ENCODE data around the gene FTL.

FTL gene

DNA sequence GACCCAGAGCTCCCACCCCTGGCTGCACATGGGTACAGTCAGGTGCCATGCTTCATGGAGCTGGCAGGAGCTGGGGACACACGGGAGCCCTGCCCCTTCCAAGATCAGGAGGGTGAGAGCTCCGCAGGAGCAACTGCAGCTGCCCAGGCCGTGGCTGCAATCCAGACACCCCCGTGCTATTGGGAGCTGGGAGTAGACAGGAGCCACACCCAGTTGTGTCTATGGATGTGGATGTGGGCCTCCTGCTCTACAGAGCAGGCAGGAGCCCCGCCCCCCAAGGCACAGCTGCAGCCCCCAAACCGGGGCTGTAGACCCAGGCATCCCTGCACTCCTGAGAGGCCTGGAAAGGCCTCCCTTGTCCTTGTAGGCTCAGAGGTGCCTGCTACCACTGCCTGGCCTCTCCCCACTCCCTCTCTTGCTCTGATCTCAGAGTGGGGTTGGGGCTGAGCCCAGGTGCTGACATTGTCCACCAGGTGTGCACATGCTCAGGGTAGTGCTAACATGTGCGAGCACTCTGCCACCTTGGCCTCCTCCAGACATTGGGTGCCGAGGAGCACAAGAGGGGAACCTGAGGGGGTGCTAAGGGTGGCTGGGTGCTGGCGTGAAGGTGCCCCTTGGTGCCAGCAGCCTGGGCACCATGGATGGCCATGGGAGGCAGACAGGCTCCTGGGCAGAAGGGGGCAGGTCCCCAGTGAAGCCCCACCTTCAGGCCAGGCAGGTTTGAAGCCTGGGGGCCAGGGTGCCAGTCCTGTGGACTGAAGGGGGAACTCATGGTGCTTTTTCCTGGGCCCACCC lies 18.4 kb upstream of the FTL start:
- no peak for DNase-seq (ENCODE audit: low read depth in 1 of 2, low spot score in 1 of 2)
- H3K4me3 ChIP-seq (replicated peaks; ENCODE audit: insufficient read depth, low read length): no peak overlapping the region
- TF ChIP-seq, protein P1, sequence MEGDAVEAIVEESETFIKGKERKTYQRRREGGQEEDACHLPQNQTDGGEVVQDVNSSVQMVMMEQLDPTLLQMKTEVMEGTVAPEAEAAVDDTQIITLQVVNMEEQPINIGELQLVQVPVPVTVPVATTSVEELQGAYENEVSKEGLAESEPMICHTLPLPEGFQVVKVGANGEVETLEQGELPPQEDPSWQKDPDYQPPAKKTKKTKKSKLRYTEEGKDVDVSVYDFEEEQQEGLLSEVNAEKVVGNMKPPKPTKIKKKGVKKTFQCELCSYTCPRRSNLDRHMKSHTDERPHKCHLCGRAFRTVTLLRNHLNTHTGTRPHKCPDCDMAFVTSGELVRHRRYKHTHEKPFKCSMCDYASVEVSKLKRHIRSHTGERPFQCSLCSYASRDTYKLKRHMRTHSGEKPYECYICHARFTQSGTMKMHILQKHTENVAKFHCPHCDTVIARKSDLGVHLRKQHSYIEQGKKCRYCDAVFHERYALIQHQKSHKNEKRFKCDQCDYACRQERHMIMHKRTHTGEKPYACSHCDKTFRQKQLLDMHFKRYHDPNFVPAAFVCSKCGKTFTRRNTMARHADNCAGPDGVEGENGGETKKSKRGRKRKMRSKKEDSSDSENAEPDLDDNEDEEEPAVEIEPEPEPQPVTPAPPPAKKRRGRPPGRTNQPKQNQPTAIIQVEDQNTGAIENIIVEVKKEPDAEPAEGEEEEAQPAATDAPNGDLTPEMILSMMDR (IDR thresholded peaks at IDR 0.05; ENCODE audit: insufficient read depth, low read length): no peak
- TF ChIP-seq POLR2AphosphoS5 (IDR thresholded peaks at IDR 0.05; ENCODE audit: low read depth) (no peak), SPI1 (IDR thresholded peaks at IDR 0.05; ENCODE audit: borderline replicate concordance, low read depth) (no peak), GABPA (IDR thresholded peaks at IDR 0.05; ENCODE audit: low read depth) (no peak)
- TF ChIP-seq, protein P2, sequence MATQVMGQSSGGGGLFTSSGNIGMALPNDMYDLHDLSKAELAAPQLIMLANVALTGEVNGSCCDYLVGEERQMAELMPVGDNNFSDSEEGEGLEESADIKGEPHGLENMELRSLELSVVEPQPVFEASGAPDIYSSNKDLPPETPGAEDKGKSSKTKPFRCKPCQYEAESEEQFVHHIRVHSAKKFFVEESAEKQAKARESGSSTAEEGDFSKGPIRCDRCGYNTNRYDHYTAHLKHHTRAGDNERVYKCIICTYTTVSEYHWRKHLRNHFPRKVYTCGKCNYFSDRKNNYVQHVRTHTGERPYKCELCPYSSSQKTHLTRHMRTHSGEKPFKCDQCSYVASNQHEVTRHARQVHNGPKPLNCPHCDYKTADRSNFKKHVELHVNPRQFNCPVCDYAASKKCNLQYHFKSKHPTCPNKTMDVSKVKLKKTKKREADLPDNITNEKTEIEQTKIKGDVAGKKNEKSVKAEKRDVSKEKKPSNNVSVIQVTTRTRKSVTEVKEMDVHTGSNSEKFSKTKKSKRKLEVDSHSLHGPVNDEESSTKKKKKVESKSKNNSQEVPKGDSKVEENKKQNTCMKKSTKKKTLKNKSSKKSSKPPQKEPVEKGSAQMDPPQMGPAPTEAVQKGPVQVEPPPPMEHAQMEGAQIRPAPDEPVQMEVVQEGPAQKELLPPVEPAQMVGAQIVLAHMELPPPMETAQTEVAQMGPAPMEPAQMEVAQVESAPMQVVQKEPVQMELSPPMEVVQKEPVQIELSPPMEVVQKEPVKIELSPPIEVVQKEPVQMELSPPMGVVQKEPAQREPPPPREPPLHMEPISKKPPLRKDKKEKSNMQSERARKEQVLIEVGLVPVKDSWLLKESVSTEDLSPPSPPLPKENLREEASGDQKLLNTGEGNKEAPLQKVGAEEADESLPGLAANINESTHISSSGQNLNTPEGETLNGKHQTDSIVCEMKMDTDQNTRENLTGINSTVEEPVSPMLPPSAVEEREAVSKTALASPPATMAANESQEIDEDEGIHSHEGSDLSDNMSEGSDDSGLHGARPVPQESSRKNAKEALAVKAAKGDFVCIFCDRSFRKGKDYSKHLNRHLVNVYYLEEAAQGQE (IDR thresholded peaks at IDR 0.05; ENCODE audit: insufficient replicate concordance, low read depth): no peak
- H3K27ac ChIP-seq (replicated peaks): no peak overlapping the region
- H3K27me3 ChIP-seq (ENCODE audit: insufficient read depth, poor library complexity, severe bottlenecking): no peaks in the 10 kb centered on the region

DNA sequence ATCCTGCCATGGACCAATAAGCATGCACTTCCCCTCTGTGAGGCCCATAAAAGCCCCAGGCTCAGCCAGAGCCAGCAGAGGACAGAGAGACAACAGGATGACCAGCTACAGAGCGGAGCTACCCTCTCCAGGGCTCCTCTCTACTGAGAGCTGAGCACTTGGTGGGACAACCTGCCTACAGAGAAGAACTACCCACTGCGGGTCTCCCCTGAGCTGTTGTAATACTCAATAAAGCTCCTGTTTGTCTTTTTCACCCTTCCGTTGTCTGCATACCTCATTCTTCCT lies 17.9 kb upstream of the FTL start:
- no peaks in the 10 kb centered on the region for H3K27me3 ChIP-seq (ENCODE audit: insufficient read depth, poor library complexity, severe bottlenecking)
- DNase-seq (ENCODE audit: low read depth in 1 of 2, low spot score in 1 of 2): no peak
- no peak overlapping the region for H3K4me3 ChIP-seq (replicated peaks; ENCODE audit: insufficient read depth, low read length)
- no peak overlapping the region for H3K27ac ChIP-seq (replicated peaks)
- peak; percentile 20; the same call in 1 of the 2 replicates for TF ChIP-seq SPI1 (IDR thresholded peaks at IDR 0.05; ENCODE audit: borderline replicate concordance, low read depth)
- TF ChIP-seq, protein P1 (IDR thresholded peaks at IDR 0.05; ENCODE audit: insufficient read depth, low read length): no peak

DNA sequence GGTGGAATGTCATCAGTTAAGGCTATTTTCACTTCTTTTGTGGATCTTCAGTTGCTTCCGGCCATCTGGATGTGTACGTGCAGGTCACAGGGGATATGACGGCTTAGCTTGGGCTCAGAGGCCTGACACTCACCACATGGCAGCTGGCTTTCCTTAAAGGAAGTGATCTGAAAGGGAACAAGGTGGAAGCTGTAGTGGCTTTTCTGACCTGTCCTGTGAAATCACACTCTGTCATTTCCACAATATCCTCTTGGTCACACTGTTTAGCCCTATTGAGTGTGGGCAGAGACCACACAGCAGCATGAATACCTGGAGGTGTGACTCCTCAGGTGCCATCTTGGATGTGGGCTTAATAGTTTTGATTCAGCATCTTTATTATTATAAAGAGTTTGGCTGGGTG lies 14.9 kb upstream of the FTL start:
- Histone ChIP-seq H3K4me3 (replicated peaks; ENCODE audit: insufficient read depth, low read length) (no peak overlapping the region), H3K27me3 (ENCODE audit: insufficient read depth, poor library complexity, severe bottlenecking) (no peaks in the 10 kb centered on the region), H3K27ac (replicated peaks) (no peak overlapping the region)
- DNase-seq (ENCODE audit: low read depth in 1 of 2, low spot score in 1 of 2): no peak
- no peak for TF ChIP-seq POLR2AphosphoS5 (IDR thresholded peaks at IDR 0.05; ENCODE audit: low read depth)
- TF ChIP-seq, protein P2 (IDR thresholded peaks at IDR 0.05; ENCODE audit: insufficient replicate concordance, low read depth): no peak
- TF ChIP-seq, protein P1 (IDR thresholded peaks at IDR 0.05; ENCODE audit: insufficient read depth, low read length): no peak
- no peak for TF ChIP-seq GABPA (IDR thresholded peaks at IDR 0.05; ENCODE audit: low read depth)
- TF ChIP-seq SPI1 (IDR thresholded peaks at IDR 0.05; ENCODE audit: borderline replicate concordance, low read depth): no peak
